IMR-90 (cell line): ENCODE results near the gene SMIM12.

ENCODE experiments used
- CEBPB ChIP-seq: IDR thresholded peaks from 2 replicates; pipeline ENCODE4 v1.6.1; 2012; ENCODE audit warnings: low read depth, low read length, improper control_type of control experiment
- FOS ChIP-seq: fragments of 150-350 bp; IDR thresholded peaks from 2 replicates; pipeline ENCODE4 v1.6.1; 2016; ENCODE audit warnings: low read depth, low read length
- MAZ ChIP-seq: IDR thresholded peaks from 2 replicates; pipeline ENCODE4 v1.6.1; 2012; ENCODE audit warnings: low read depth, mild to moderate bottlenecking, low read length, improper control_type of control experiment, moderate library complexity, borderline replicate concordance
- MXI1 ChIP-seq: IDR thresholded peaks from 2 replicates; pipeline ENCODE4 v1.6.1; 2012; ENCODE audit warnings: low read depth, mild to moderate bottlenecking, low read length, moderate library complexity, borderline replicate concordance
- POLR2A ChIP-seq: IDR thresholded peaks from 2 replicates; pipeline ENCODE4 v1.6.1; 2012; ENCODE audit warnings: mild to moderate bottlenecking, low read depth, low read length
- RAD21 ChIP-seq: IDR thresholded peaks from 2 replicates; pipeline ENCODE4 v1.6.1; 2012; ENCODE audit warnings: low read length, improper control_type of control experiment
- TF ChIP-seq, protein P1 (sequence below): conservative IDR thresholded peaks from 2 replicates; pipeline ENCODE4 v1.5.1; 2012; ENCODE audit warnings: mild to moderate bottlenecking, low read depth, low read length, improper control_type of control experiment
- TF ChIP-seq, protein P2 (sequence below): fragments of 150-350 bp; IDR thresholded peaks from 2 replicates; pipeline ENCODE4 v1.6.1; 2016; ENCODE audit warnings: low read depth, mild to moderate bottlenecking, low read length, moderate library complexity, borderline replicate concordance
- TF ChIP-seq, protein P3 (sequence below): fragments of 150-350 bp; IDR thresholded peaks from 2 replicates; pipeline ENCODE4 v1.6.1; 2017; ENCODE audit warnings: mild to moderate bottlenecking, antibody characterized with exemption, low read length, low read depth

DNA sequence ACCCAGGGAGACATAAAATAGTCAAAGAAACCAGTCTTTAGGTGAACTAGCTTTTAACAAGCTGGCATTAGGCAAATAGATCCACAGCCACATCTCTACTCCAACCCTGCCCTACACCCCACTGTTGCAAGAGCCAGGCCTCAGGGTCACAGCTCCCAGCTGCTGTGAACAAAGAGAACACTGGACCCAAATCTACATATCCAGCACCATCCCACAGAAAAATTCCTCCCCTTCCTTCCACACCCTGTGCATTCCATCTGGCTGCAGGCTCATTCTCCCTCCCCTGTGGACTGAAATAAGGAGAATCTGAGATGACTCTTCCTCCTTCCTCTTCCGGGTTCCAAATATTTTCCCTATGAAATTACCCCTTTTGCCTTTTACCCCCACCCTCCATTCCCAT is 46.7 kb upstream of the SMIM12 start:
- TF ChIP-seq RAD21: no peak
- TF ChIP-seq, protein P1, sequence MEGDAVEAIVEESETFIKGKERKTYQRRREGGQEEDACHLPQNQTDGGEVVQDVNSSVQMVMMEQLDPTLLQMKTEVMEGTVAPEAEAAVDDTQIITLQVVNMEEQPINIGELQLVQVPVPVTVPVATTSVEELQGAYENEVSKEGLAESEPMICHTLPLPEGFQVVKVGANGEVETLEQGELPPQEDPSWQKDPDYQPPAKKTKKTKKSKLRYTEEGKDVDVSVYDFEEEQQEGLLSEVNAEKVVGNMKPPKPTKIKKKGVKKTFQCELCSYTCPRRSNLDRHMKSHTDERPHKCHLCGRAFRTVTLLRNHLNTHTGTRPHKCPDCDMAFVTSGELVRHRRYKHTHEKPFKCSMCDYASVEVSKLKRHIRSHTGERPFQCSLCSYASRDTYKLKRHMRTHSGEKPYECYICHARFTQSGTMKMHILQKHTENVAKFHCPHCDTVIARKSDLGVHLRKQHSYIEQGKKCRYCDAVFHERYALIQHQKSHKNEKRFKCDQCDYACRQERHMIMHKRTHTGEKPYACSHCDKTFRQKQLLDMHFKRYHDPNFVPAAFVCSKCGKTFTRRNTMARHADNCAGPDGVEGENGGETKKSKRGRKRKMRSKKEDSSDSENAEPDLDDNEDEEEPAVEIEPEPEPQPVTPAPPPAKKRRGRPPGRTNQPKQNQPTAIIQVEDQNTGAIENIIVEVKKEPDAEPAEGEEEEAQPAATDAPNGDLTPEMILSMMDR: no peak
- TF ChIP-seq, protein P2, sequence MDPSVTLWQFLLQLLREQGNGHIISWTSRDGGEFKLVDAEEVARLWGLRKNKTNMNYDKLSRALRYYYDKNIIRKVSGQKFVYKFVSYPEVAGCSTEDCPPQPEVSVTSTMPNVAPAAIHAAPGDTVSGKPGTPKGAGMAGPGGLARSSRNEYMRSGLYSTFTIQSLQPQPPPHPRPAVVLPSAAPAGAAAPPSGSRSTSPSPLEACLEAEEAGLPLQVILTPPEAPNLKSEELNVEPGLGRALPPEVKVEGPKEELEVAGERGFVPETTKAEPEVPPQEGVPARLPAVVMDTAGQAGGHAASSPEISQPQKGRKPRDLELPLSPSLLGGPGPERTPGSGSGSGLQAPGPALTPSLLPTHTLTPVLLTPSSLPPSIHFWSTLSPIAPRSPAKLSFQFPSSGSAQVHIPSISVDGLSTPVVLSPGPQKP: no peak
- TF ChIP-seq, protein P3, sequence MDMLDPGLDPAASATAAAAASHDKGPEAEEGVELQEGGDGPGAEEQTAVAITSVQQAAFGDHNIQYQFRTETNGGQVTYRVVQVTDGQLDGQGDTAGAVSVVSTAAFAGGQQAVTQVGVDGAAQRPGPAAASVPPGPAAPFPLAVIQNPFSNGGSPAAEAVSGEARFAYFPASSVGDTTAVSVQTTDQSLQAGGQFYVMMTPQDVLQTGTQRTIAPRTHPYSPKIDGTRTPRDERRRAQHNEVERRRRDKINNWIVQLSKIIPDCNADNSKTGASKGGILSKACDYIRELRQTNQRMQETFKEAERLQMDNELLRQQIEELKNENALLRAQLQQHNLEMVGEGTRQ: no peak
- TF ChIP-seq POLR2A: no peak
- TF ChIP-seq CEBPB: no peak
- TF ChIP-seq MAZ: no peak
- no peak for TF ChIP-seq MXI1
- no peak for TF ChIP-seq FOS
